ENCODE results near the gene PHAF1. TPM values are rescaled to one million over a fixed set of nuclear protein-coding genes. Genes with fewer than 3 reads are reported as not detected.
A peak's percentile ranks its signal among the peaks of the same experiment; 100 is the strongest.

PHAF1 gene
- total and polyA plus RNA-seq, 2 donors (not counting 1 experiment from before 2014, with no cell fraction given), result 18.8 to 20.7 TPM

GRCh38 chr16:67104845-67105244 lies 4.9 kb upstream of the PHAF1 start:
- peak overlapping the region; percentile 16 for H3K9ac ChIP-seq (ENCODE audit: low read length)
- ChIA-PET CTCF (interaction anchor here (1.0 to 1.2 kb wide), 2 partner anchors 25 to 51 kb away, joined by 4 read pairs; no protein-coding TSS in a partner anchor), POLR2A (no interaction called here)
- intact Hi-C loops (cut with micrococcal nuclease), result no loop called here
- peak overlapping the region; percentile 40 to 54 for H3K27ac ChIP-seq (ENCODE audit: low read length in 2 of 2)
- H3K79me2 ChIP-seq (ENCODE audit: control insufficient read depth, insufficient read depth, low read length), result peaks cover 6% of the 10 kb centered on the region
- WGBS (ENCODE audit: insufficient coverage), result 18% methylated on average over 2 of the region's 6 CpGs
- H3K9me3 ChIP-seq (ENCODE audit: control extremely low read depth in 1 of 3, control insufficient read depth in 2 of 3, insufficient read depth in 1 of 3, low read length in 2 of 3), result no peaks in the 10 kb centered on the region
- Mint-ChIP-seq H3K27ac (peak overlapping the region; percentile 72), H3K9me3 (ENCODE audit: insufficient read depth) (no peaks in the 10 kb centered on the region), H3K4me1 (peaks cover 25% of the 10 kb centered on the region), H3K27me3 (no peaks in the 10 kb centered on the region), H3K4me3 (no peak overlapping the region)
- no peaks in the 10 kb centered on the region for H3K27me3 ChIP-seq (replicated peaks in 1 of 4; ENCODE audit: control extremely low read depth in 1 of 4, control insufficient read depth in 3 of 4, insufficient read depth in 4 of 4, low read length in 3 of 4)
- H2AFZ ChIP-seq (ENCODE audit: insufficient read depth, low read depth, low read length, poor library complexity, severe bottlenecking), result no peak overlapping the region
- no peaks in the 10 kb centered on the region for H4K20me1 ChIP-seq (ENCODE audit: control insufficient read depth, insufficient read depth, low read length, poor library complexity, severe bottlenecking)
- no peak overlapping the region for H3K4me3 ChIP-seq (ENCODE audit: control extremely low read depth in 1 of 5, extremely low read depth in 1 of 5, insufficient read depth in 1 of 5, low read depth in 2 of 5, low read length in 4 of 5)
- H3K4me1 ChIP-seq (ENCODE audit: control insufficient read depth in 2 of 2, insufficient read depth in 2 of 2, low read length in 2 of 2), result peaks cover 14 to 19% of the 10 kb centered on the region in 2 donors
- peak; percentile 66 for DNase-seq
- no peak for ATAC-seq (ENCODE audit: low read depth)
- peak overlapping the region; percentile 49 for H3K4me2 ChIP-seq (replicated peaks; ENCODE audit: low read depth, low read length, poor library complexity, severe bottlenecking)
- TF ChIP-seq CTCF (IDR thresholded peaks at IDR 0.05) (no peak), EZH2 (IDR thresholded peaks at IDR 0.05; ENCODE audit: borderline replicate concordance, insufficient read depth, low read depth, low read length, poor library complexity, severe bottlenecking) (no peak)
- H3K36me3 ChIP-seq (replicated peaks in 1 of 2; ENCODE audit: control extremely low read depth in 1 of 2, control insufficient read depth in 1 of 2, extremely low read depth in 1 of 2, insufficient read depth in 2 of 2, low read length in 1 of 2), result peaks cover 0 to 5% of the 10 kb centered on the region in 2 experiments

- H3K27ac Mint-ChIP-seq, result peak overlapping the region; percentile 72
- peaks cover 10% of the 10 kb centered on the region for H3K79me2 ChIP-seq (ENCODE audit: control insufficient read depth, insufficient read depth, low read length)
- TF ChIP-seq CTCF (IDR thresholded peaks at IDR 0.05) (no peak), EZH2 (IDR thresholded peaks at IDR 0.05; ENCODE audit: borderline replicate concordance, insufficient read depth, low read depth, low read length, poor library complexity, severe bottlenecking) (no peak)
- peaks cover 0 to under 1% of the 10 kb centered on the region in 2 experiments for H3K36me3 ChIP-seq (replicated peaks in 1 of 2; ENCODE audit: control extremely low read depth in 1 of 2, control insufficient read depth in 1 of 2, extremely low read depth in 1 of 2, insufficient read depth in 2 of 2, low read length in 1 of 2)
- H2AFZ ChIP-seq (ENCODE audit: insufficient read depth, low read depth, low read length, poor library complexity, severe bottlenecking), result no peak overlapping the region
- 60% methylated on average over 2 of the region's 2 CpGs for WGBS (ENCODE audit: insufficient coverage)
- no peaks in the 10 kb centered on the region for H3K27me3 ChIP-seq (replicated peaks in 1 of 4; ENCODE audit: control extremely low read depth in 1 of 4, control insufficient read depth in 3 of 4, insufficient read depth in 4 of 4, low read length in 3 of 4)
- peaks cover 3% of the 10 kb centered on the region for H4K20me1 ChIP-seq (ENCODE audit: control insufficient read depth, insufficient read depth, low read length, poor library complexity, severe bottlenecking)
- H3K9me3 ChIP-seq (ENCODE audit: control extremely low read depth in 1 of 3, control insufficient read depth in 2 of 3, insufficient read depth in 1 of 3, low read length in 2 of 3), result no peaks in the 10 kb centered on the region
- ChIA-PET POLR2A (no interaction called here), CTCF (interaction anchor here (2.0 kb wide), 1 partner anchor 50 kb away, joined by 12 read pairs; no protein-coding TSS in a partner anchor)
- H3K4me1 ChIP-seq (ENCODE audit: control insufficient read depth in 2 of 2, insufficient read depth in 2 of 2, low read length in 2 of 2), result peaks cover 14 to 22% of the 10 kb centered on the region in 2 donors
- no peak overlapping the region for H3K4me3 ChIP-seq (ENCODE audit: control extremely low read depth in 1 of 5, extremely low read depth in 1 of 5, insufficient read depth in 1 of 5, low read depth in 2 of 5, low read length in 4 of 5)
- ATAC-seq (ENCODE audit: low read depth) (no peak), DNase-seq (no peak)
- H3K9ac ChIP-seq (ENCODE audit: low read length), result peak overlapping the region; percentile 16
- intact Hi-C loops (cut with micrococcal nuclease), result no loop called here
- H3K4me3 Mint-ChIP-seq, result no peak overlapping the region
- no peaks in the 10 kb centered on the region for H3K27me3 Mint-ChIP-seq
- no peaks in the 10 kb centered on the region for H3K9me3 Mint-ChIP-seq (ENCODE audit: insufficient read depth)
- H3K4me1 Mint-ChIP-seq, result peaks cover 26% of the 10 kb centered on the region
- H3K4me2 ChIP-seq (replicated peaks; ENCODE audit: low read depth, low read length, poor library complexity, severe bottlenecking), result peak overlapping the region; percentile 49
- H3K27ac ChIP-seq (ENCODE audit: low read length in 2 of 2), result peak overlapping the region; percentile 40 to 54
Measured at GRCh38 chr16:67105246-67105645, 4.5 kb upstream of the PHAF1 start.
